Activated CD8-positive, alpha-beta T cell treated with anti-CD3 and anti-CD28 coated beads for 36 hours (primary cell): ENCODE results near the gene DCDC2C. TPM values are rescaled to one million over a fixed set of nuclear protein-coding genes. Genes with fewer than 3 reads are reported as not detected.

Experiments used
- ATAC-seq: fragments of 200-7000 bp; cut with Tn5 transposase; one replicate; pipeline ENCODE4 v1.10.0; 2021; ENCODE audit warnings: mild to moderate bottlenecking, moderate library complexity
- CTCF ChIA-PET: fragments of 350-600 bp; sonication (Branson Sonifier 250); formaldehyde crosslinking; loops from one replicate; lab custom pipeline; 2021; ENCODE audit warnings: antibody characterized with exemption; lab: Charles Lee
- POLR2A ChIA-PET: fragments of 350-600 bp; sonication (Branson Sonifier 250); formaldehyde crosslinking; loops from one replicate; lab custom pipeline; 2021; ENCODE audit warnings: antibody characterized with exemption; lab: Charles Lee
- DNase-seq: peaks from one replicate; pipeline ENCODE4 v3.0.0-alpha.2; 2020
- H3K27ac Mint-ChIP-seq: one replicate; pipeline ENCODE4 v1.8.0; 2021; ENCODE audit warnings: mild to moderate bottlenecking, mixed read lengths
- H3K27me3 Mint-ChIP-seq: one replicate; pipeline ENCODE4 v1.8.0; 2021; ENCODE audit warnings: mixed read lengths
- H3K36me3 Mint-ChIP-seq: one replicate; pipeline ENCODE4 v1.8.0; 2021; ENCODE audit warnings: low read depth, mixed read lengths
- H3K4me1 Mint-ChIP-seq: one replicate; pipeline ENCODE4 v1.8.0; 2021; ENCODE audit warnings: low read depth, mixed read lengths
- H3K4me3 Mint-ChIP-seq: one replicate; pipeline ENCODE4 v1.8.0; 2021; ENCODE audit warnings: mild to moderate bottlenecking, moderate library complexity, mixed read lengths
- H3K9me3 Mint-ChIP-seq: one replicate; pipeline ENCODE4 v1.8.0; 2021; ENCODE audit warnings: mixed read lengths
- CTCF ChIP-seq: fragments of 200-600 bp; IDR thresholded peaks from one replicate; pipeline ENCODE4 v1.8.0; 2022; ENCODE audit warnings: antibody characterized with exemption, mild to moderate bottlenecking
- intact Hi-C: fragments of 100-400 bp; cut with micrococcal nuclease; formaldehyde crosslinking; loops from one replicate; pipeline ENCODE4 v1.10.0; 2022
- total RNA-seq, 2 experiments: library from RNA; stranded (reverse); gene quantifications; one replicate each; pipeline ENCODE4 v1.2.3, GENCODE V29; 2021

The DCDC2C gene
- total RNA-seq, 2 experiments from 2014 or later, result not detected

GRCh38 chr2:3662239-3662638 lies 41.1 kb upstream of the DCDC2C start:
- POLR2A ChIA-PET, result interaction anchor here (1.3 kb wide), 1 partner anchor 10 kb away, joined by 3 read pairs; no protein-coding TSS in a partner anchor
- no peaks in the 10 kb centered on the region for H3K36me3 Mint-ChIP-seq
- TF ChIP-seq CTCF, result no peak
- H3K4me1 Mint-ChIP-seq, result peaks cover 4% of the 10 kb centered on the region
- H3K27ac Mint-ChIP-seq, result no peak overlapping the region
- CTCF ChIA-PET, result interaction anchor here (1.2 kb wide), 1 partner anchor 12 kb away, joined by 4 read pairs; no protein-coding TSS in a partner anchor
- H3K9me3 Mint-ChIP-seq, result no peaks in the 10 kb centered on the region
- intact Hi-C loops, result no loop called here
- H3K27me3 Mint-ChIP-seq, result no peaks in the 10 kb centered on the region
- ATAC-seq (no peak), DNase-seq (no peak)
- H3K4me3 Mint-ChIP-seq, result no peak overlapping the region

GRCh38 chr2:3664118-3664517 lies 39.3 kb upstream of the DCDC2C start:
- H3K4me1 Mint-ChIP-seq, result peaks cover 4% of the 10 kb centered on the region

GRCh38 chr2:3664925-3665324 lies 38.5 kb upstream of the DCDC2C start:
- ATAC-seq (no peak), DNase-seq (no peak)
- ChIA-PET CTCF (interaction anchor here (1.0 kb wide), 1 partner anchor 241 kb away, joined by 3 read pairs; no protein-coding TSS in a partner anchor), POLR2A (no interaction called here)
- Mint-ChIP-seq H3K4me3 (no peak overlapping the region), H3K4me1 (peaks cover 3% of the 10 kb centered on the region), H3K27ac (no peak overlapping the region), H3K9me3 (no peaks in the 10 kb centered on the region), H3K27me3 (no peaks in the 10 kb centered on the region), H3K36me3 (no peaks in the 10 kb centered on the region)
- intact Hi-C loops, result no loop called here
- TF ChIP-seq CTCF, result no peak

More at GRCh38 chr2:3664118-3664517, 39.3 kb upstream of the DCDC2C start:
- Mint-ChIP-seq H3K27me3 (no peaks in the 10 kb centered on the region), H3K27ac (no peak overlapping the region), H3K4me3 (no peak overlapping the region), H3K9me3 (no peaks in the 10 kb centered on the region), H3K36me3 (no peaks in the 10 kb centered on the region)
- CTCF ChIA-PET, result no interaction called here
- POLR2A ChIA-PET, result no interaction called here
- TF ChIP-seq CTCF, result no peak
- no peak for DNase-seq
- no peak for ATAC-seq
- intact Hi-C loops, result no loop called here

GRCh38 chr2:3665886-3666612 lies 37.3 kb upstream of the DCDC2C start:
- Mint-ChIP-seq H3K36me3 (no peaks in the 10 kb centered on the region), H3K27me3 (peaks cover 2% of the 10 kb centered on the region), H3K4me1 (no peaks in the 10 kb centered on the region), H3K4me3 (no peak overlapping the region), H3K27ac (no peak overlapping the region), H3K9me3 (no peaks in the 10 kb centered on the region)
- ChIA-PET CTCF (no interaction called here), POLR2A (no interaction called here)
- no peak for TF ChIP-seq CTCF
- intact Hi-C loops, result no loop called here
- ATAC-seq (no peak), DNase-seq (no peak)

GRCh38 chr2:3666613-3666975 lies 36.8 kb upstream of the DCDC2C start:
- Mint-ChIP-seq H3K27ac (no peak overlapping the region), H3K4me1 (no peaks in the 10 kb centered on the region), H3K27me3 (peaks cover 2% of the 10 kb centered on the region), H3K9me3 (no peaks in the 10 kb centered on the region), H3K36me3 (no peaks in the 10 kb centered on the region), H3K4me3 (no peak overlapping the region)
- intact Hi-C loops, result no loop called here
- ATAC-seq (no peak), DNase-seq (no peak)
- POLR2A ChIA-PET, result no interaction called here
- CTCF ChIA-PET, result no interaction called here
- TF ChIP-seq CTCF, result no peak
